ENCODE measurements around the gene ARAP1.
"Not testable (repeated sequence)": the region's sequence is repeated elsewhere in the genome, so short reads cannot be mapped to it uniquely, and the experiment has no call there.

The ARAP1 gene

GRCh38 chr11:72752088-72752914 is at the start of gene ARAP1:
Gene ARAP1 (minus strand): TSS chr11:72752408. CDS start chr11:72727128, 25,280 bp downstream.
- no peak for DNase-seq (ENCODE audit: low read depth, low spot score)

DNA sequence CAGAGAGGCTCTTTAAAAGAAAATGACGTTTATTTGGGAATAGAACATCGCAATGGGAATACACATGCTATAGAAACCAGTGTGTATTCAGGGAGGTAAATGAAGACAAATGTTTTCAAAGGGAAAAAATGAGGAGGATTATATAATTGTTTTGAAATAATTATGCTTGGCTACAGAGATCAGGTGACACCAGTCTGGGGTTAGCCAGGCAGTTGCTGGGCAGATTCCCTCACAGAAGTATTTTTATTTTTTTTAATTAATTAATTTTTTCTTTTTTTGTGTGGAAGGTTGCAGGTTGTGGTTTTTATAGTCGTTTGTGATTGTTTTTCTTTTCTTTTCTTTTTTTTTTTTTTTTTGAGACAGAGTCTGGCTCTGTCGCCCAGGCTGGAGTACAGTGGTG is 47.2 kb upstream of the ARAP1 start:
- no peak for DNase-seq (ENCODE audit: low read depth, low spot score)

DNA sequence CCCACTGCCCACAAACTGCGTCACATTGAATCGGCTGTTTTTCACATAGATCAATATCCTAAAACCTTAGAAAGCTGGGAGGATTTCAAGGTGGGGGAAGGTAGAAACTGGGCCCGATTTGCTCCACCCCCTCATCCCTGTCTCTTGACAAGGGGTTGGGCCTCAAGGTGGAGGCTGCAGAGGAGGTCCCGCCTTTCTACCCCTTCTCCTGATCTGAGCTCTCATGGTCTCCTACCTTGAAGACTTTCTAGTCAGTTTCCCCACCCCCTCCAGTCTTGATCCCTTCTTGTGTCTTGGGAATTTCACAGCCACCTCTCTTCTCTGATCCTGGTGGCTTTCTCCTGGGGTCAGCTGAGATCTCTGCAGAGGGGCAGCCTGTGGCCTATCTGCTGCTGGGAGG is 46.2 kb upstream of the ARAP1 start:
- DNase-seq (ENCODE audit: low read depth, low spot score) = no peak

DNA sequence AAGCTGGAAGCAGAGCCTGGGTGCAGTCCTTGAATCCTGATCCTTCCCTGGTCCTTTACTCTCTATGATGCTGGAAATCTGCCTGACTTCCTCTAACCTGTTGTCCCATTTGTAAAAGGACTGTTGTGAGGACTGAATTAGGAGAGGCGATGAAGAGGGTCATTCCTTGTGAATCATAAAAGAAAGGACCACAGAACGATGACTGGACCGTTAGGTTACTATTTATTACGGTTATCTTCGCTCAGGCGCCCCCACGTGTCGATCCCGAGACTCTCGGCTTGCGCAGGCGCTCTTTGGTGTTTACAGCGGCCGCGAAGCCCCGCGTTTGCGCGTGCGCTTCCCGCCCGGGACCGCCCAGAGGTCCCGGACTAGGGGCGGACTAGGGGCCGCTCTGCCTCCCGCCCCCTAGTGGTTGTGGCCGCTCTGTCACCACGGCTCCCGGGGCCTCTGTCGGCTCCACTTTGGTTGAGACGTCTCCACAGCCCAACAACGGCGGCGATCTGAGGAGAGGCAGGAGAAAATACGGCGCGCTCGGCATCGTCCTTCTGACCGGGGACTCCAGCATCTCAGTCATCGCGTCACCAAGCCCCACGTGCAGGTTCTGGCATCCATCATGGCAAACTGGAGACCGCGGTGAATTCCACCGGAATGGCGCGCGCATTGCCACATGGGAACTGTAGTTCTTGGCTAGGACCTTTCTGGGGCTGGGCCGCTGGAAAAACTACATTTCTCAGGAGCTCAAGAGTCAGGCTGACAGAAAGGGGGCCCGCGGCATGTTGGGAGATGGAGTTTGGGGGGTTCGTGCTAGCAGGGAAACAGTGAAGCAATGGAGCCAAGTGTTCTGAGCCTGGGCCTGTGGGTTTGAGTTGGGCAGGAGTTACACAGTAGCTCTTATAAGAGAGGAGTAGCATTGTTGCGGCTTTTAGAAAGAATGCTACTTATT is 41.5 kb upstream of the ARAP1 start, which contains the start of gene STARD10:
STARD10 (minus strand) TSS at position 623 of the 943 bp plus-strand sequence. CDS start 12,866 bp downstream, outside the sequence.
- peak; percentile 91 for DNase-seq (ENCODE audit: low read depth, low spot score)

GRCh38 chr11:72793076-72793424 is 40.8 kb upstream of the ARAP1 start:
- no peak for DNase-seq (ENCODE audit: low read depth, low spot score)

DNA sequence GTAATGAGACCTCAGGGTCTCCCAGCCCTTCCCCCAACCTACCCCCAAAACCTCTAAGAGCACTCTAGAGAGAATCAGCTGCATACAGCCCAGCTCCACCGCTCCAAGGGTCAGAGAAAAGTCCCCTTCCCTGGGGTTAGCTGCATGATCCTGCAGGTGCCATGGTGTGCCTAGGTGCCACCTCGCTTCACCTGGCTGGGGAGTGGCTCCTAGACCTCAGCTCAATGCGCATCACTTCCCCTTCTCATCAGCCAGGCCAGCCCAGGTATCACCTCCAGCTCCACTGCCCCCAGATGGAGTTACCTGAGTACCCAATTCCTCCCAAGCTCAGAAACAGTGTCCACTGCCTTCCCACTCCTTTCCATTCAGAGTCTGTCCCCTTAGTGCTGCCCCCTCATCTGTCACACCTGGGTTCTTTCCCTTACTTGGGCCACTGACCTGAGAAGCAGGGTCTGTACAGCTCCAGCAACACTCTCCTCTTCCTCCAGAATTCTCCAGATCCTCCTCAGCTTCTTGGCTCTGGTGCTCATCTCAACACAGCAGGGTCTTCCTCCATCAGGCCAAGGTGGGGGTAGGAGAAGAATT is 40.3 kb upstream of the ARAP1 start:
- no peak for DNase-seq (ENCODE audit: low read depth, low spot score)

GRCh38 chr11:72791228-72791627 is 39.0 kb upstream of the ARAP1 start:
- DNase-seq (ENCODE audit: low read depth, low spot score) = not testable (repeated sequence)

GRCh38 chr11:72789493-72790131 is 37.4 kb upstream of the ARAP1 start:
- DNase-seq (ENCODE audit: low read depth, low spot score) = no peak

DNA sequence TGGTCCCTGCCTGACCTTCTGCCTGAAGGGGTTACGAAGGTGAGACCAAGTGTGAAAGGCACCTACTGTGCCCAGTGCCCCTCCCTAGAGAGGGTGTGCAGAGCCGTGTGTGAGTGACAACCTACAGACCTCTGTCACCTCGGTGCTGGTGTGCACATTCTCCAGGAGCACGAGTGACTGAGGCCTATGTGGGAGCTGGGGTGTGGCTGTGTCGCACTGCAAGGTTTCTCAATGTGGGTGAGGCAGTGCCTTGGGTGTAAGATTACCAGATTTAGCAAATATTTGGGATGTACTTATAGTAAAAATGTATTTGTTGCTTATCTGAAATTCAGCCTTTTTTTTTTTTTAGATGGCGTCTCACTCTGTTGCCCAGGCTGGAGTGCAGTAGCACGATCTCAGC is 36.0 kb upstream of the ARAP1 start:
- no peak for DNase-seq (ENCODE audit: low read depth, low spot score)

DNA sequence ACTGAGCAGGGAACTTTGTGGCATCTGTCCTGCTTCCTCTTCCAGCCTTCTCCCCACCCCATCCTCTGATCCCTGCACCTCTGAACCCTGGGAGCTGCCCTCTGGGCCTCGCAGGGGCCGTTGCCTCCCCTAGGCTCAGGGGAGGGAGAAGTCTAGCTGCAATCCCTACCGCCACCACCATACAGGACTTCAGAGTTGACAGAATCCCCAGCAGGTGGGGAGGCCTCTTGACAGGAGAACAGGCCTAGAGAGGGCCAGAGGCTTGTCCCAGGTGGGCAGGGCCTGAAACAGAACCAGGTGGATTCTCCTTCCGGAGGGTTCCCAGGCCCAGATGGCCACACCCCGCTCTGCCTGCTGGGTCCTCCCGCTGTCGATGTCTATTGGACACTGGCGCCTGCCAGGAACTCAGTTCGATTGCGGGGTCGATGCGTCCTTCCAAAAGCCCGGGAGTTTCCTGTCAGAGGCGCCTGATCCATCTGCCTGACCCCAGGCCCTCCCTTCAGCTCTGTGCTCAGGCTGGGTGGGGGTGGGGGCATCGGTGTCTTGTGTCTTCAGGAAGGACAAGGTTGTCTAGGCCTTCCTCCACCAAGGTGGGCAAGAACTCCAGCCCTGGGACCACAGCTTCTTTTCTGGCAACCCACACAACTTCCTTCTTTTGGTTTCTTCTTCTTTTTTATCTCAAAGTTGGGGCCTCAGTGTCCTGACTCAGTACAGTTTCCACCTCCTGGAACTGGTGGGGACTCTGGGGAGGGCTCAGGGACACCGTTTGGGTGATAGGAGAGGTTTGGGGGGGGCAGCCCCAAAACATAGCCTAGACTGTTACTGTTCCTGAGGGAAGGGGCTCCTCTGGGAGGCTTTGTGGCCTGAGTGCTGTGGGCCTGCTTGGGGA is 35.3 kb upstream of the ARAP1 start:
- peak; percentile 88 for DNase-seq (ENCODE audit: low read depth, low spot score)

GRCh38 chr11:72786305-72787215 is 34.4 kb upstream of the ARAP1 start:
- DNase-seq (ENCODE audit: low read depth, low spot score) = no peak

GRCh38 chr11:72784662-72785061 is 32.5 kb upstream of the ARAP1 start:
- no peak for DNase-seq (ENCODE audit: low read depth, low spot score)

GRCh38 chr11:72783144-72783905 is 31.1 kb upstream of the ARAP1 start:
- no peak for DNase-seq (ENCODE audit: low read depth, low spot score)

GRCh38 chr11:72782081-72782920 is 30.1 kb upstream of the ARAP1 start:
- DNase-seq (ENCODE audit: low read depth, low spot score) = no peak

DNA sequence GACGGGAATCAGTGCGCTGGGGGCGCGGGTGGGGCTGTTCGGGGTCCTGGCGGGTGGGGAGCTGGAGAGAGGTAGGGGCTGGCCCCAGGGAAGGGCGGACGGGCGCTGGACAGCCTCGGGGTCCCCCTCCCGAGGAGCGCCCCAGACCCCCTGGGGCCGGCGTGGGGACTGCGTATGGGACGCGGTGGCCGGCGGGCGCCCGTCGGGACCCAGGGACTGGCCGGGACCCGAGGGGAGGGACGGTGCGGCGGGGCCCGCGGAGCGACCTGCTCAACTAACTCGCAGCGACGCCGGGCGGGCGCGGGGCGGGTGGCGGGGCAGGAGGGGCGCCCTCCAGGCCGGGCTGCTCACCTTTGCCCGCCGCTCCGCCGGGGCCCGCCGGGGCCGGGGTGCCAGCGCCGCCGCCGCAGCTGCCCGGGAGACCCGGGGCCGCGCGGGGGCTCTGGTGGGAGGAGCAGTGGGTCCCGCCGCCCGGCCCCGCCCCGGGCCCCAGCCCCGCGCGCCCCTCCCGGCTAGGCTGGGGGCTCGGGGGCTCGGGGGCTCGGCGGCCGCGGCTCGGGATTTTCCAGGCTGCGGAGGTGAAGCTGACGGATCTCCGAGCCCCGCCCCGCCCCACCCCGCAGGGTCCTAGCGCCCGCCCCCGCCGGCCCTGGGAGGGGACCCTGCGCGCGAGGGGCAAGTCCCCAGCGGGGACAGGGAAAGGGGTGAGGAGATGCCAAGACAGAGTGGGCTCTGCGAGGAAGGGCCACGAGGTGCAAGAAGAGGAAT is 29.3 kb upstream of the ARAP1 start:
- DNase-seq (ENCODE audit: low read depth, low spot score) = no peak

GRCh38 chr11:72781063-72781312 is 28.8 kb upstream of the ARAP1 start:
- no peak for DNase-seq (ENCODE audit: low read depth, low spot score)

GRCh38 chr11:72780296-72781062 is 28.3 kb upstream of the ARAP1 start:
- no peak for DNase-seq (ENCODE audit: low read depth, low spot score)

All from iPS DF 19.7 (cell line).